GM19468 (cell line): Measurements from ENCODE around the gene PTPN18.
A peak's percentile ranks its signal among the peaks of the same experiment; 100 is the strongest.
"Not testable (repeated sequence)": the region's sequence is repeated elsewhere in the genome, so short reads cannot be mapped to it uniquely, and the experiment has no call there.

ENCODE experiments used
- ATAC-seq: cut with Tn5 transposase; IDR thresholded peaks from one replicate; pipeline ENCODE4 v1.9.1; 2021; ENCODE audit warnings: mild to moderate bottlenecking, moderate library complexity, moderate number of reproducible peaks; ENCODE audit not compliant: unreplicated experiment; ENCODE audit errors: extremely low read depth

The PTPN18 gene, protein sequence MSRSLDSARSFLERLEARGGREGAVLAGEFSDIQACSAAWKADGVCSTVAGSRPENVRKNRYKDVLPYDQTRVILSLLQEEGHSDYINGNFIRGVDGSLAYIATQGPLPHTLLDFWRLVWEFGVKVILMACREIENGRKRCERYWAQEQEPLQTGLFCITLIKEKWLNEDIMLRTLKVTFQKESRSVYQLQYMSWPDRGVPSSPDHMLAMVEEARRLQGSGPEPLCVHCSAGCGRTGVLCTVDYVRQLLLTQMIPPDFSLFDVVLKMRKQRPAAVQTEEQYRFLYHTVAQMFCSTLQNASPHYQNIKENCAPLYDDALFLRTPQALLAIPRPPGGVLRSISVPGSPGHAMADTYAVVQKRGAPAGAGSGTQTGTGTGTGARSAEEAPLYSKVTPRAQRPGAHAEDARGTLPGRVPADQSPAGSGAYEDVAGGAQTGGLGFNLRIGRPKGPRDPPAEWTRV

DNA sequence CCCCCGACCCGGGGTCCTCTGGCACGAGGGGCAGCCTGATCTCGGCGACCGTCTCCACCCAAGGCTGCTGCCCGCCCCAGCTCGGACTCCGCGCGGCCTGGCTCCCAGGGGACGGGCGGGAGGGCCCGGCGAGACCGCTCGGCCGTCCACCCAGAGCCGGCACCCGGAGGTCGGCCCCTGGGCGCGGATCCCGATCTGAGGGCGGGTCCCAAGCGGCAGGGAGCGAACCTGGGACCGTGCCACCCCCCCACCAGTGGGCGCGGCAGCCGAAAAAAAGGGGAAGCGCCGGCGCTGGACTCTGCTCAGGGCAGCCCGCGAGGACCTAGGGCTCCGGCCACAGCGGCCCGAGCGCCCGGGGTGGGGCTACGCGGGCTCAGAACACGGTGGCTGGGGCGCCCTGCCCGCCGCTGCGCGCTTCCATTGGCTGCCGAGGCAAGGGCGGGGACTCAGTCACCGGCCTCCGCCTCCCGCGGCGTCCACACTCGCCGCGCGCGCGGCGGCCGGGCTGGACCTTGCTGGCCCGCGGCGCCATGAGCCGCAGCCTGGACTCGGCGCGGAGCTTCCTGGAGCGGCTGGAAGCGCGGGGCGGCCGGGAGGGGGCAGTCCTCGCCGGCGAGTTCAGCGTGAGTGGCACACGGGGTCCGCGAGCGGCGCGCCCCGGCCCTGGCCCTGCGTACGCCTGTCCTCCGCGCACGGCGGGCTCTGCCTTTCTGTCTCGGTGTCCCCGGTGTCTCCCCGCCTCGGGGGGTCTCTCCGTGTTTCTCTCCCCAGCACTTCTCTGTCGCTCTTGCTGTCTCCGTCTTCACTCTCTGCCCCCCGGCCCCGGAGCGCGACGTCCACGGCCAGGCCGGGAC, at the start of gene PTPN18:
PTPN18 (plus strand) TSS at position 479 of the 854 bp plus-strand sequence; CDS start at position 531, 52 bp downstream.
- peak; percentile 64 for ATAC-seq

DNA sequence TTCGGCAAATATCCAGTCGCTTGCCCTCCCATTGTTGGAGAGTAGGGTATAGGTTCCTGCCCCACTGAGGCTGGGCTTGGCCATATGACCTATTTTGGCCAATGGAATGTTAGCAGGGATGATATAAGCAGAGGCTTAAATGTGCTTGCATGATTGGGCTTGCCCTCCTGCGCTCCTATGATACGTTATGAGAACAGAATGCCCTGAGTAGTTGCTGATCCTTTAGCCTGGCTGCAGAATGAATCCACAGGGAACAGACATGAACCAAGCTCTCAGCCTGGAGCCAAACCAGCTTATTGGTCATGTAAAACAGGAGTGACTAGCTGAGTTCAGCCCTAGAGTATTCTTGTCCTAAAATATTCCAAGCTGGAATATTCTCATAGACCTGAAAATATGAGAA, 48.0 kb upstream of the PTPN18 start:
- no peak for ATAC-seq

DNA sequence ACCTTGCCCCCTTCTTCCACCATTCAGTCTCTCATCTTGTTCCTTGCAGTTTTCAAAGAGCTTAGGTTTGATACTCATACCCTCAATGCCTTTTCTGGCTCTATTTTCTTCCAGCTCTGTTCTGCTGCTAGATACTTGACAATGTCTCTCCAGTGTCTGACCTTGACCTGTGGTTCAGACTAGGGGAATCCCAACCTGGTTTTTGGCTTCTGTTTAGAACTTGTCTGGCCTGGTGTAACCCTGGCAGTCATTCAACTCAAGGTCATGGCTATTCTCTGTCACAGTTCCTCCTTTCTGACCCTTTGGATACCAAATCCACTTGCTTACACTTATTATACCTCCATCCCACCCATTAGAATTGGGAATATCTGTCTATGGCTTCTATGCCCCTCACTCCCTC, 45.0 kb upstream of the PTPN18 start:
- no peak for ATAC-seq

DNA sequence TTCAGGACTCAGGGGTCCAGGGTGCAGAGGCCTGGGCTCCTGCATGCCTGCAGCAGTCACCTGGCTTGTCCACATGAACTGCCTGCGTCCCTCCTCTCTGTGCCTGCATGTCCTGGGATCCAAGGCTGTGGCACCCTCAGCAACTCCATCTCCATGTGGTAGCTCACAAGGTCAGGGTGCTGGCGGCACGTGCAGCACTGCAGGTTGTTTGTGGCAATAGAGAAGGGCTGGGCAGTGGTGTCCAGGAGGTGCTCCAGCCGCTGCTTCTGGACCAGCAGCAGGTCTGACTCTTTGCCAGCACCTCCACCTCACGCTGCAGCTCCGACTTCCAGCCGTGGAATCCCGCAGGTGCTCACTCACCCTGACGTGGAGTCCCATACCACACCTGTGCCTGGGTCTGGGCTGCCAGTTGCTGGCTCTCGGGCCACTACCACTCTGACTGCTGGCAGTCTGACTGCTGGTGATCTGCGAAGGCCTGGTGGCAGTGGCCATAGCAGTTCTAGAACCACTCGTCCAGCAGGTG, 42.0 kb upstream of the PTPN18 start:
- no peak for ATAC-seq

DNA sequence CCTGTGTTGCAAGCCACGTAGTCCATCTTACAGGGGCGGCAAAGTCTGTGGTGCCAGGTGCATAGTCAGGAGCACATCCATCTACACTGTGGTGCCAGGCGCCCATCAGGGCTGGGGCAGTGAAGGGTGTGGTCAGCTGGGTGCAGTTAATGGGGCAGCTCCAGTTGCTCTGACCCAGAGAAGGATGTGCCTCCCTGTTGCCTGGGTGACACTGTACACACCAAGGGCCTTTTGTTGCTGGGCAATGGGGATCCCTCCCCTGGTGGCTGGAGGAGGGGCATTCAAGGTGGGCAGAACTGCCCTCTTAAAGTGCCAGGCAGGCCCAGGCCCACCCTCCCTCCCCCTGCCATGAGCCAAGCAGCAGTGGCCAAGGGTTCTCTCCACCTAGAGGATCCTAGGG, 41.5 kb upstream of the PTPN18 start:
- no peak for ATAC-seq

DNA sequence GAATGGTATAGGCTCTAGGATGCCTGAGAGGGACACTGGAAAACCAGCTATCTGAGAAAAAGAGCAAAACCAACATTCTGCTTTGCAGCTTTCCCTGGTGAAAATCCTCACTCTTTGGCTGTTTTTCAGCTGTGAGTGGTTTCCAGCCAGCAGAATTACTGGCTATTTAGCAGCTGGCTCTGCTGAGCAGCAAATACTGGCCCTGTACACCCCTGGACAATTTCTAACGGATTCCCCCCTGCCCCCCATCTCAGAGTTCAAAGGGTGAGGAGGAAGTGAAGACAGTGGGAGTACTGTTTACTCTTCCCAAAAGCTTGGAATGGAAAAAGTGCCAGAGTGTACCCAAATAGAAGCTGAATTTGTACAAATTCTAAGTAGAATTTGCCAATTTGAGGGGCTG, 39.3 kb upstream of the PTPN18 start:
- no peak for ATAC-seq

DNA sequence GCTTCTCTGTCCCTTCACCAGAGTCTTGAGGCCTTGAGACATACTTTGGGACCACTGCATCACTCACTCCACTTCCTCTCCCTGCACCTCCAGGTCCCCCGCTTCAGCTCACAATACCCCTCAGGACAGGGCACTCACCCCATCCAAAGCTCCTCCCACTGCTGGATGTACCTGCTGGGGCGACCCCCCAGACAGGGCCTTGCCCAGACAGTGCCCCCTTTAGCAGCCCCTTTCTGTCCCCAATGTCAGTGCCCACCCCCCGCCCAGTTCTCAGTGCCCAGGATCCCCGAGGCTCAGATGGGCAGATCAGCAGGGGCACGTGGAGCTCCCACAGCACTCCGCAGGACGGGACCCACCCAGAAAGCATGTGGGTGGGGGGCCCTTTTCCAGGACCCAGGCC, 37.0 kb upstream of the PTPN18 start:
- no peak for ATAC-seq

DNA sequence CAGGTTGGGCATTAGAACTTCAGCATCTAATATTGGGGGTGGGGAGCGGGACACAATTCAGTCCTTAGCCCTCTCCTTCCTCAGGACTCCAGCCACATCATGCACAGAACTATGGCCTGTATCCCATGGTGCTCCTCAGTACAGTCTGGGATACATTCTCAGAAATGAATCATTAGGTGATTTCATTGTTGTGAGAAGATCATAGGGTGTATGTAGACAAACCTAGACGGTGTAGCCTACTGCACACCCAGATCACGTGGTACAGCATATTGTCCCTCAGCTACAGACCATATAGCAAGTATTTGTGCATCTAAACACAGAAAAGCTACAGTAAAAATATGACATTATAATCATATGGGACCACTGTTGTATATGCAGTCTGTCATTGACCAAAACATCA, 36.3 kb upstream of the PTPN18 start:
- no peak for ATAC-seq

DNA sequence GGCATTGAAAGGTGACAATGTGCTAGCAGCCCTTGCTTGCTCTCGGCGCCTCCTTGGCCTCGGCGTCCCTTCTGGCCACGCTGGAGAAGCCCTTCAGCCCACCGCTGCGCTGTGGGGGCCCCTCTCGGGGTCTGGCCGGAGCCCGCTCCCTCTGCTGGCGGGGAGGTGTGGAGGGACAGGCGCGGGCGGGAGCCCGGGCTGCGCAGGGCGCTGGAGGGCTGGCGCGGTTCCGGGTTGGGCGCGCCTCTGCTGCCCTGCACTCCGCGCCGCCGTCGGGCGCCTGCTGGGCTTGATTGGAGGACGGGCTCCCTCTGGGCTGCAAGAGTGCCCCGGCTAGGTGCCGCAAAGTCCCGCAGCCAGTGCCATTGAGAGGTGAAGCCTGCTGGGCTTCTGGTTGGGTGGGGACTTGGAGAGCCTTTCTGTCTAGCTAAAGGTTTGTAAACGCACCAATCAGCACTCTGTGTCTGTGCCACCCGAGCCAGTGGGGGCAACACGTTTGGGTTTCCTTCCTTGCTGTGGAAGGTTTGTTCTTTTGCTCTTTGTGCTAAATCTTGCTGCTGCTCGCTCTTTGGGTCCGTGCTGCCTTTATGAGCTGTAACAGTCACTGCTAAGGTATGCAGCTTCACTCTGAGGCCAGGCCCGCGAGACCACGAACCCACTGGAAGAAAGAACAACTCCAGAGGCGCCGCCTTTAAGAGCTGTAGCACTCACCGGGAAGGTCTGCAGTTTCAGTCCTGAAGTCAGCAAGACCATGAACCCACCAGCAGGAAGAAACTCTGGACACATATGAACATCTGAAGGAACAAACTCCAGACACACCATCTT, 27.9 kb upstream of the PTPN18 start:
- no peak for ATAC-seq

DNA sequence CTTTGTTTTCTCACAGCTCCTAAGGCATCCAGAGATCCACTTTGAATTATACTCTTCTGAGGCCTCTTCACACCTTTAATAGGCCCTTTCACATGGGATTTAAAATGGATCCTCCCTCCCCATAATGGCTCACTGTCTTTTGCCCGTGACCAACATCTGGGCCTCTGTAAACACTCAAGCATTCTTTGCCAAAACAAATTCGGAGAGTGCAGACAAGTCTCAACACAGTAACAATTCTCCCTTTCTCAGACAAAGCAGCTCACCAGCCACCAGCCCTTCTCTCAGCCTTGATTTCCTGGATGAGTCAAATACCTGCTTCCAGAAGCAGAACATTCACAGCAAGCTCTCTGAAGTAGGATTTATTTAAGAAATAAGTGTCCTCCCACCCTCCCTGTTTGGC, 27.1 kb upstream of the PTPN18 start:
- ATAC-seq, result no peak

DNA sequence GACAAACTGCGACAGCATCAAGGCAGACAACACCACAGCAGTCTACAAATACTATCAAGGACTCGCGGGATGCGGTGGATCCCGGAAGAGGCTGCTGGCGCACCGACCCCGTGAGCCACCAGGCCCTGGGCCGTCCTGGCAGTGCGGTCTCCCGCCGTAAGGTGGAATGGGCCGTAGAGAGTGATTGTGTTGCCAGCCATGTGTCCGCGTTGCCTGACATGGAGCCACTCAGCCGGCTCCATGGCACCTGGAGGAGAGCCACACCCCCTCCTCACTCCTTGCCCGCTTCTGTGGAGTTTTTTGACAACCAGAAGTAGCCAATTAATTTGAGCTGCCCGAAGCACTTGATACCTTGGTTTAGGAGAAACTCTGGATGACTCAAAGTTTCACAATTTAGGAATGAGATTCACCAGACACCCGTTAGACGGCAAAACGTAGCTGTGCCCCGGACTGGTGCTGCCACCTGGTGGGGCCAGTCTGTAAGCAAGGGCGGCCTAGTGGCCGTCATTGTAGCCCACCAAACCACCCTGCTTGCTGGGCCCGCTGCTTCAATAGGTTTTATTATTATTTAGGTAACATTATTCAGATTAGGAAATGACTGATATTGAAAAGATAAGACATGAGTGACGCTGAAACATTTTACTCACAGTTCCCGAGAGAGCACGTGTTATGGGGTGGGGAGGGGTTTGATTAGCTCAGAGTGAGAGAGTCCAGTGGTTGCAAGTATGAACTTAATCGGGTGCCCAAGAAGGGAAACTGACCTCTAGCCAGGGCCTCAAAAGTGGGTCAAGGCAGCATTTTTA, 23.4 kb upstream of the PTPN18 start:
- ATAC-seq, result no peak

DNA sequence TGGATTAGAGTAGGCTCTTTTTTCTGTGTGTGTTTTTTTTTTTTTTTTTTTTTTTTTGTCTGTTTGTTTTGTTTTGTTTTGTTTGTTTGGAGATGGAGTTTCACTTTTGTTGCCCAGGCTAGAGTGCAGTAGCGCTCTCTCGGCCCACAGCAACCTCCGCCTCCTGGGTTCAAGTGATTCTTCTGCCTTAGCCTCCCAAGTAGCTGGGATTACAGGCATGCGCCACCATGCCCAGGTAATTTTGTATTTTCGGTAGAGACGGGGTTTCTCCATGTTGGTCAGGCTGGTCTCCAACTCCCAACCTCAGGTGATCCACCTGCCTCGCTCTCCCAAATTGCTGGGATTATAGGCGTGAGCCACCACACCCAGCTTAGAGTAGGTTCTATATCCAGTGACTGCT, 22.6 kb upstream of the PTPN18 start:
- not testable (repeated sequence) for ATAC-seq

DNA sequence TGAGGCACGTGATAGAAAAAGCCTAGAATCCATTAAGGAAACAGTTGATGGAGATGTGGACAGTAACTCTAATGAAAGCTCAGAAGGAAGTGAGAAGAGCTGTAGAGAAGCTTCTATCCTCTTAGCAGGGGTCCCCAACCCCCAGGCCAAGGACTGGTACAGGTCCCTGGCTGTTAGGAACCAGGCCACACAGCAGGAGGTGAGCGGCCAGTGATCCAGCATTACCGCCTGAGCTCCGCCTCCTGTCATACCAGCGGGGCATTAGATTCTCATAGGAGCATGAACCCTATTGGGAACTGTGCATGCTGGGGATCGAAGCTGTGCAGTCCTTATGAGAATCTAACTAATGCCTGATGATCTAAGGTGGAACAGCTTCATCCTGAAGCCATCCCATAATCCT, 21.8 kb upstream of the PTPN18 start:
- no peak for ATAC-seq

DNA sequence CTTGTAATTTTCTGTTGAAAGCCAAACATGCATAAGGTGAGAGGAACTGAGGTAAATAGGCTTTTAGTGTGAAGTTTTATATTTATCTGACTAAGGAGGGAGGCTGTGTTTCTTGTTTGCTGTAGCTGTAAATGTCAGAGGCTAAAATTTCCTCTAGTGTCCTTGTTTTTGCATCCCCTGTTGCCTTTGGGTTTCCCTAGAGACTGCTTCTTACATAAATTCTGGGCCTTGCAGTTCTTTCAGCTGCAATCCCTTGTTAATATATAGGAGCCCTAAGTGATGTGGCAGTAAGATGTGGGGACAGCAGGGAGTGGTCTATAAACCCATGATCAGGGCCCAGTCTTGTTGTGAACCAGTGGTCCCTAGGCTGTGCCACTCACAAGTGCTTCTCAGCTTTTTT, 20.6 kb upstream of the PTPN18 start:
- ATAC-seq, result no peak

DNA sequence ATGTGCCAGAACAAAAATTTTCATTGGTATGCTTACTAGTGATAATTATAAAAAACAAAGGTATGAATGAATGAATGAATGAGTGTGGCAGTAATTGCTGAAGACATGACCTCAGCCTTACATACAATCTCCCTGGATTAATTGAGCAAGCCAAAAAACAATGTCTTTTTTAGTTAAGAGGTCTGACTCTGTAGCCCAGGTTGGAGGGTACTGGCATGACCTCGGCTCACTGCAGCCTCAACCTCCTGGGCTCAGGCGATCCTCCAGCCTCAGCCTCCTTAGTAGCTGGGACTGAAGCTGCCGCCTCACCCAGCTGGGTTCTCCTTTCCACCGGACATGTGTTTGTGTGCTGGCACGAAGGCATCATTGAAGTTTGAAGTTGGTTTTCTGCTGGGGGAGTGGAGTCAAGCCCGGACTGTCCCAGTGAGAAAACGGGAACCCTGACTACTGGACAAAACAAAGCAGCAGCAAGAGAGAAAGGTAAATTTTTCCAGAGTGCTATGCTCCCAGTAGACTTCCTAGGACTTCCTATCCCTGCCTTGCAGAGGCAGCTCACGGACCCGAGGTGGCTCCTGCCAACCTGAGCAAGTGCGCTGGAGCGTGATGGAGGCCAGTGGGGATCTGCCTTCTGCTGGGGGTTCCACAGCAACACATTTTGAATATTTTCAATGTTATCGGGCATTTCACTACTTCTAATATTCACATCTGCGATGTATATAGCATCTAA, 19.5 kb upstream of the PTPN18 start:
- ATAC-seq, result no peak

DNA sequence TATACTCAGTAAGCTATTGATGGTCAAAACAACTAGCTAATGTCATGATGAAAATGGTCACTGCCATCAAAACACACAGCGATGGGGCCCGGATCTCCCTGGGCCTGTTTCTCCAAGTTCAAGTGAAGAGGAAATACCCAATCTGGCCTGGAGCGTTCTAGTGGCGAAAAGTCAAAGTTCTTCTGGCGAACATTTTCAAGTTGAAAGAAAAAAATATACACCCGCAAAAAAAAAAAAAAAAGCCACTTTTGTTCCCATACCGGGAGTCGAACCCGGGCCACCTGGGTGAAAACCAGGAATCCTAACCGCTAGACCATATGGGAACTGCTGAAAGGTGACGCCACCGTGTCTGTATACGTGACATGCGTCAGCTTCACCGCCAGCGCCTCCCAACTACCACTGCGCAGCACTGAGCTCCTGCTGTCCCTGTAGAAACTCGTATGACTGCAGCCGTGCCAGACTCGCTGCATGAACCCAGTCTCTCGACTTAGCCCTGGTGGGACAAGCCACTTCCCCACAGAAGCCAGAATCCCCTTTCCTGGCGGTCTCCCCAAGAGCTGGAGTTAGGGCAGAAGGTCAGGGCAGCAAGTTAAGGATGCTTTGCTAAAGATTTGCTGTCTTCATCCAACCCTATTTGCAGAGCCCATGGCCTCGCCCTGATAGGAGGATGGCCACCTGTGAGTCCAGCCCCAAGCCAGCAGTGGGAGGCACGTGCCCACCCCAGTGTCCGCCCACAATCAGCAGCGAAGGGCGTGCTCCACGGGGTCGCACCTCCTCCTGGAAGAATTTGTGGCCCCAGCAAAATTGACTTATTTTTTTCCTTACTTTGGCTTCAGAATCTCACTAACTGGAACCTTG, 18.8 kb upstream of the PTPN18 start:
- ATAC-seq, result no peak

DNA sequence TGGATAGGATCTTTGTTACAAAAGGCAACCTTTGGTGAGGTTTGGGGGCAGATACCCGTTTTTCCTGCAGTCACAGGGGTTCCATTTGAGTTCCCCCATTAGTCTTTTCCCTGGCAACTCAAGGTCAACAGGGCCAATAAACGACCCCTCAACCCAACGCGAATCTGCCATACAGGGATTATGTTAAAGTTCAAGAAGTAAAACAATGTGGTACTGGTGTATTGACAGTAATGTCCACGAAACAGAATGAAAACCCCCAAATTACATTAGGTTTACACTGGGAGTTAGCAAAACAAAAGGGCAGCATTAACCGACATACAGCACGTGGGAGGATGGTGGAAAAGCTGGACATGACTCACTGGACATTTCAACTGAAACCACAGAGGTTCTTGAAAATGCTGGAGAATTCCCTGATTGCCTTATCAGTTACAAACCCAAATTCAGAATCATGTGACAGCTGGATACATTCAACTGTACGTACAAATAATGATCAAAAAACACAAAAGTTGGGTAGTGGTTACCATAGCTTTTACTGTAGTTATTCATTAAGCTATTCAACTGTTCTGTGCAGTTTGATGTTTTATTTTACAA, 18.0 kb upstream of the PTPN18 start:
- no peak for ATAC-seq
